ENCODE data around the gene SERPINB10. TPM values are rescaled to one million over a fixed set of nuclear protein-coding genes. Genes with fewer than 3 reads are reported as not detected.

SERPINB10 gene
- total RNA-seq, 2 experiments from 2014 or later: not detected

- Mint-ChIP-seq H3K36me3 (ENCODE audit: low read depth) (no peaks in the 10 kb centered on the region), H3K9me3 (no peaks in the 10 kb centered on the region), H3K27me3 (peaks cover 45% of the 10 kb centered on the region), H3K4me3 (no peak overlapping the region), H3K27ac (no peak overlapping the region), H3K4me1 (ENCODE audit: low read depth) (no peaks in the 10 kb centered on the region)
- intact Hi-C loops (cut with DNase I, micrococcal nuclease): no loop called here
- DNase-seq (peak in 2 of 14 experiments; percentile 22 to 26), ATAC-seq (ENCODE audit: poor library complexity) (no peak)
- CTCF ChIA-PET: no interaction called here
- no peak overlapping the region for H3K4me3 ChIP-seq (ENCODE audit: low read length)
- TF ChIP-seq, protein P1, sequence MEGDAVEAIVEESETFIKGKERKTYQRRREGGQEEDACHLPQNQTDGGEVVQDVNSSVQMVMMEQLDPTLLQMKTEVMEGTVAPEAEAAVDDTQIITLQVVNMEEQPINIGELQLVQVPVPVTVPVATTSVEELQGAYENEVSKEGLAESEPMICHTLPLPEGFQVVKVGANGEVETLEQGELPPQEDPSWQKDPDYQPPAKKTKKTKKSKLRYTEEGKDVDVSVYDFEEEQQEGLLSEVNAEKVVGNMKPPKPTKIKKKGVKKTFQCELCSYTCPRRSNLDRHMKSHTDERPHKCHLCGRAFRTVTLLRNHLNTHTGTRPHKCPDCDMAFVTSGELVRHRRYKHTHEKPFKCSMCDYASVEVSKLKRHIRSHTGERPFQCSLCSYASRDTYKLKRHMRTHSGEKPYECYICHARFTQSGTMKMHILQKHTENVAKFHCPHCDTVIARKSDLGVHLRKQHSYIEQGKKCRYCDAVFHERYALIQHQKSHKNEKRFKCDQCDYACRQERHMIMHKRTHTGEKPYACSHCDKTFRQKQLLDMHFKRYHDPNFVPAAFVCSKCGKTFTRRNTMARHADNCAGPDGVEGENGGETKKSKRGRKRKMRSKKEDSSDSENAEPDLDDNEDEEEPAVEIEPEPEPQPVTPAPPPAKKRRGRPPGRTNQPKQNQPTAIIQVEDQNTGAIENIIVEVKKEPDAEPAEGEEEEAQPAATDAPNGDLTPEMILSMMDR (IDR thresholded peaks at IDR 0.05): no peak
- H3K9me3 ChIP-seq (ENCODE audit: control insufficient read depth in 1 of 2, insufficient read depth in 1 of 2, low read length in 2 of 2): no peaks in the 10 kb centered on the region
- H3K27me3 ChIP-seq (ENCODE audit: control insufficient read depth in 1 of 2, insufficient read depth in 2 of 2, low read length in 2 of 2): peaks cover 0 to 6% of the 10 kb centered on the region in 2 experiments
- no peaks in the 10 kb centered on the region for H3K36me3 ChIP-seq (ENCODE audit: insufficient read depth, low read length)
- POLR2A ChIA-PET: no interaction called here
- H3K27ac ChIP-seq (ENCODE audit: low read depth in 1 of 2, low read length in 2 of 2): no peak overlapping the region
- H3K4me1 ChIP-seq (ENCODE audit: insufficient read depth, low read length): no peaks in the 10 kb centered on the region
Measured at GRCh38 chr18:63908858-63909257, 1.1 kb downstream of the SERPINB10 start.

DNA sequence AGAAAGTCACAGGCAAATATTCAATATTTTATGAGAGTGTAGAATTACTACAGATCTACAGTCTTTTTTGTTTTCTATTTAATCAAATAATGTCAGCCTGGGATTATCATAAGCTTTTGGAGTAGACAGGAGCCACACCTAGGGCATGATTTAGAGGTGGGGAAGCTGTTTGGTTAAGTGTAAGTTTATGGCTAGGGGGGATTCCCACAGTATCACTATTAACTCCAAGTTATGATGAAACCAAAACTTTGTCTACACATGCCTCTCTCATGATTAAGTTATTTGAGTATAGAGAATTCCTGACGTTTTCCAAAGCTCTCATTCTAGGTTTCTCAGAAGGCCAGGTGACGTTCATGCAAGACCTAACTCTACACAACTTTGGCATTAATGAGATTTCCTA, 2.1 kb downstream of the SERPINB10 start:
- Histone ChIP-seq H3K27ac (ENCODE audit: low read depth in 1 of 2, low read length in 2 of 2) (no peak overlapping the region), H3K9me3 (ENCODE audit: control insufficient read depth in 1 of 2, insufficient read depth in 1 of 2, low read length in 2 of 2) (no peaks in the 10 kb centered on the region), H3K4me3 (ENCODE audit: low read length) (no peak overlapping the region), H3K36me3 (ENCODE audit: insufficient read depth, low read length) (no peaks in the 10 kb centered on the region), H3K27me3 (ENCODE audit: control insufficient read depth in 1 of 2, insufficient read depth in 2 of 2, low read length in 2 of 2) (peaks cover 0 to 6% of the 10 kb centered on the region in 2 experiments), H3K4me1 (ENCODE audit: insufficient read depth, low read length) (no peaks in the 10 kb centered on the region)
- no peak for ATAC-seq (ENCODE audit: poor library complexity)
- Mint-ChIP-seq H3K36me3 (ENCODE audit: low read depth) (no peaks in the 10 kb centered on the region), H3K4me3 (no peak overlapping the region), H3K27ac (no peak overlapping the region), H3K4me1 (ENCODE audit: low read depth) (no peaks in the 10 kb centered on the region), H3K9me3 (no peaks in the 10 kb centered on the region), H3K27me3 (peaks cover 55% of the 10 kb centered on the region)
- ChIA-PET CTCF (no interaction called here), POLR2A (no interaction called here)
- DNase-seq: no peak
- intact Hi-C loops (cut with DNase I, micrococcal nuclease): no loop called here
- TF ChIP-seq, protein P1 (IDR thresholded peaks at IDR 0.05): no peak

GRCh38 chr18:63917817-63918216, 10.1 kb downstream of the SERPINB10 start:
- H3K27ac ChIP-seq (ENCODE audit: low read depth in 1 of 2, low read length in 2 of 2): no peak overlapping the region
- no peaks in the 10 kb centered on the region for H3K36me3 Mint-ChIP-seq (ENCODE audit: low read depth)
- H3K36me3 ChIP-seq (ENCODE audit: insufficient read depth, low read length): no peaks in the 10 kb centered on the region

More at GRCh38 chr18:63917817-63918216, 10.1 kb downstream of the SERPINB10 start:
- POLR2A ChIA-PET: no interaction called here
- H3K4me1 ChIP-seq (ENCODE audit: insufficient read depth, low read length): no peaks in the 10 kb centered on the region
- H3K4me3 Mint-ChIP-seq: no peak overlapping the region
- TF ChIP-seq, protein P1 (IDR thresholded peaks at IDR 0.05): no peak
- no peak for ATAC-seq (ENCODE audit: poor library complexity)
- CTCF ChIA-PET: no interaction called here
- H3K4me1 Mint-ChIP-seq (ENCODE audit: low read depth): no peaks in the 10 kb centered on the region
- no peaks in the 10 kb centered on the region for H3K9me3 ChIP-seq (ENCODE audit: control insufficient read depth in 1 of 2, insufficient read depth in 1 of 2, low read length in 2 of 2)
- H3K27me3 Mint-ChIP-seq: peaks cover 45% of the 10 kb centered on the region
- peaks cover 8 to 27% of the 10 kb centered on the region in 2 experiments for H3K27me3 ChIP-seq (ENCODE audit: control insufficient read depth in 1 of 2, insufficient read depth in 2 of 2, low read length in 2 of 2)
- DNase-seq: no peak
- no peaks in the 10 kb centered on the region for H3K9me3 Mint-ChIP-seq
- no peak overlapping the region for H3K27ac Mint-ChIP-seq
- intact Hi-C loops (cut with DNase I, micrococcal nuclease): no loop called here
- H3K4me3 ChIP-seq (ENCODE audit: low read length): no peak overlapping the region
